ENCODE measurements around the gene PODXL. TPM values are rescaled to one million over a fixed set of nuclear protein-coding genes. Genes with fewer than 3 reads are reported as not detected.

Gene PODXL
- total RNA-seq, 1 experiment from 2014 or later: 44.2 TPM

DNA sequence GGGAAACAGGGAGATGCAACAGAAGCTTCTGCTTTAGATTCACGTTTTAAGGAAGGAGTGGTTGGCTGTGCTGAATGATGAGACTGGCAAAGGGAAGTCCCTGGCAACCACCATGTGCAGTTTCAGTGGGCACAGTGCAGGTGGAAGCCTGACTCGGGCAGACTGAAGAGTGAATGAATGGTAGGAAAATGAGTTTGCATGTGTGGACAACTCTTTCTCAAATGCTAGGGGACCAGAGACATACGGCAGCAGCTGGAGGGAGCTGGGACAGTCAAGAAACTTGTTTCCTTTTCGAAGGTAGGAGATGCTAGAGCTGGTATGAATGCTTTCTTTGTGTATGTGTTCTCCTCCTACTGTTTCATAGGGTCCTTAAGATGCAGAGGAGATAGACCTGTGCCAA lies 29.0 kb downstream of the PODXL start:
- Histone ChIP-seq H3K36me3 (ENCODE audit: low read depth, low read length) (no peaks in the 10 kb centered on the region), H3K9me3 (ENCODE audit: low read length) (no peaks in the 10 kb centered on the region), H3K9me2 (replicated peaks; ENCODE audit: low read length) (no peaks in the 10 kb centered on the region), H3K4me1 (ENCODE audit: insufficient read depth, low read length) (peaks cover 25% of the 10 kb centered on the region), H3K9ac (ENCODE audit: low read length) (no peak overlapping the region), H3K27me3 (ENCODE audit: low read length) (no peaks in the 10 kb centered on the region), H4K20me1 (ENCODE audit: low read length) (no peaks in the 10 kb centered on the region), H3F3A (ENCODE audit: low read length, unreplicated experiment) (no peaks in the 10 kb centered on the region), H3K4me3 (ENCODE audit: low read length) (no peak overlapping the region), H3K4me2 (ENCODE audit: low read length) (no peak overlapping the region), H3K79me2 (ENCODE audit: low read length) (peaks cover 50% of the 10 kb centered on the region), H2AFZ (ENCODE audit: low read length) (no peak overlapping the region), H3K27ac (ENCODE audit: low read length) (no peak overlapping the region)
- DNase-seq (no peak), ATAC-seq (no peak)
- TF ChIP-seq, protein P1, sequence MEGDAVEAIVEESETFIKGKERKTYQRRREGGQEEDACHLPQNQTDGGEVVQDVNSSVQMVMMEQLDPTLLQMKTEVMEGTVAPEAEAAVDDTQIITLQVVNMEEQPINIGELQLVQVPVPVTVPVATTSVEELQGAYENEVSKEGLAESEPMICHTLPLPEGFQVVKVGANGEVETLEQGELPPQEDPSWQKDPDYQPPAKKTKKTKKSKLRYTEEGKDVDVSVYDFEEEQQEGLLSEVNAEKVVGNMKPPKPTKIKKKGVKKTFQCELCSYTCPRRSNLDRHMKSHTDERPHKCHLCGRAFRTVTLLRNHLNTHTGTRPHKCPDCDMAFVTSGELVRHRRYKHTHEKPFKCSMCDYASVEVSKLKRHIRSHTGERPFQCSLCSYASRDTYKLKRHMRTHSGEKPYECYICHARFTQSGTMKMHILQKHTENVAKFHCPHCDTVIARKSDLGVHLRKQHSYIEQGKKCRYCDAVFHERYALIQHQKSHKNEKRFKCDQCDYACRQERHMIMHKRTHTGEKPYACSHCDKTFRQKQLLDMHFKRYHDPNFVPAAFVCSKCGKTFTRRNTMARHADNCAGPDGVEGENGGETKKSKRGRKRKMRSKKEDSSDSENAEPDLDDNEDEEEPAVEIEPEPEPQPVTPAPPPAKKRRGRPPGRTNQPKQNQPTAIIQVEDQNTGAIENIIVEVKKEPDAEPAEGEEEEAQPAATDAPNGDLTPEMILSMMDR (conservative IDR thresholded peaks at IDR 0.05; ENCODE audit: low read depth, low read length): no peak
- TF ChIP-seq EZH2 (IDR thresholded peaks at IDR 0.05; ENCODE audit: low read length, unreplicated experiment): no peak
- ChIA-PET POLR2A (ENCODE audit: unreplicated experiment) (no interaction called here), CTCF (no interaction called here)
- intact Hi-C loops (cut with micrococcal nuclease): no loop called here
- no TSS peak for BruUV-seq (replicated peaks)

DNA sequence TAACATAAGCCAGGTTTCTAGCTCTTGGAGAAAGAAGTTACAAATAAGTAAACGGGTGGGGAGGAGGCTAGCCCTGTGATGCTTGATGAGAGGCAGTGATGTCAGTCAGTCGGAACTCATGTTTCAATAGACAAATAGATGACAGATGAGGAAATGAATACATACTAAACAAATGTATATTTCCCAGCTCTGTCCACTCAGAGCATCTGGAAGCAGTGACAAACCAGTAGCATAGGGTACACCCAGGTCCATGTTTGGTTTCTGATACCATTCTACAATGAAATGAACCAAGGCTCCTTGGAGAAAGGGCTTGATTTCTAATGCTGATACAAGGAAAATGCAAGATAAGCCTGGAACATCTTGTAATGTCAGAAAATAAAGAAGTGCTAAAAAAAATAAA lies 30.6 kb downstream of the PODXL start:
- Histone ChIP-seq H3K27ac (ENCODE audit: low read length) (peak overlapping the region; percentile 60), H3K4me2 (ENCODE audit: low read length) (peak overlapping the region; percentile 45), H3F3A (ENCODE audit: low read length, unreplicated experiment) (no peaks in the 10 kb centered on the region), H3K4me3 (ENCODE audit: low read length) (no peak overlapping the region), H3K36me3 (ENCODE audit: low read depth, low read length) (no peaks in the 10 kb centered on the region), H4K20me1 (ENCODE audit: low read length) (no peaks in the 10 kb centered on the region), H3K79me2 (ENCODE audit: low read length) (peaks cover 60% of the 10 kb centered on the region), H3K9me3 (ENCODE audit: low read length) (no peaks in the 10 kb centered on the region), H3K9me2 (replicated peaks; ENCODE audit: low read length) (no peaks in the 10 kb centered on the region), H3K4me1 (ENCODE audit: insufficient read depth, low read length) (peaks cover 40% of the 10 kb centered on the region), H2AFZ (ENCODE audit: low read length) (no peak overlapping the region), H3K27me3 (ENCODE audit: low read length) (no peaks in the 10 kb centered on the region), H3K9ac (ENCODE audit: low read length) (no peak overlapping the region)
- intact Hi-C loops (cut with micrococcal nuclease): loop anchor here (2.0 kb wide), 1 partner anchor 13 kb away; no protein-coding TSS in a partner anchor
- POLR2A ChIA-PET (ENCODE audit: unreplicated experiment): interaction anchor here (0.6 kb wide), 1 partner anchor 138 kb away, joined by 3 read pairs; no protein-coding TSS in a partner anchor
- BruUV-seq (replicated peaks): no TSS peak
- CTCF ChIA-PET: interaction anchor here (0.6 to 1.0 kb wide), 2 partner anchors 100 to 141 kb away, joined by 3 to 4 read pairs; no protein-coding TSS in a partner anchor
- peak; percentile 77 for DNase-seq
- TF ChIP-seq, protein P1 (conservative IDR thresholded peaks at IDR 0.05; ENCODE audit: low read depth, low read length): no peak
- TF ChIP-seq EZH2 (IDR thresholded peaks at IDR 0.05; ENCODE audit: low read length, unreplicated experiment) (no peak), EZH2phosphoT487 (IDR thresholded peaks at IDR 0.05; ENCODE audit: borderline replicate concordance, low read length) (no peak)
- ATAC-seq: peak; percentile 79

DNA sequence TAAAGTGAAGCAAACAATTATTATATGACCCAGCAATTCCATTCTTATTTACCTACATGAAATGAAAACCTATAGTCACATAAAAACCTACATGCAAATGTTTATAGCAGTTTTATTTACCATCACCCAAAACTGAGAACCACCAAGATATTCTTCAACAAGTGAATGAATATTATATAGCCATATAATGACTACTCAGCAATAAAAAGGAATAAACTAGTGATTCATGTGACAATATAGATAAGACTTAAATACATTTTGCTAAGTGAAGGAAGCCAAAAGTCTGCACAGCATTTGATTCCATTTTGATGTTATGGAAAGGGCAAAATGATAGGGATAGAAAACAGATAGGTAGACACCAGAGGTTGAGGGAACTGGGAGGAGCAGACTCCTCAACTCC lies 31.7 kb downstream of the PODXL start:
- Histone ChIP-seq H3K27me3 (ENCODE audit: low read length) (no peaks in the 10 kb centered on the region), H3K79me2 (ENCODE audit: low read length) (peaks cover 71% of the 10 kb centered on the region), H3K4me1 (ENCODE audit: insufficient read depth, low read length) (peaks cover 40% of the 10 kb centered on the region), H3K4me2 (ENCODE audit: low read length) (no peak overlapping the region), H3K9me3 (ENCODE audit: low read length) (no peaks in the 10 kb centered on the region), H3K9me2 (replicated peaks; ENCODE audit: low read length) (no peaks in the 10 kb centered on the region), H3F3A (ENCODE audit: low read length, unreplicated experiment) (no peaks in the 10 kb centered on the region), H2AFZ (ENCODE audit: low read length) (no peak overlapping the region), H3K36me3 (ENCODE audit: low read depth, low read length) (no peaks in the 10 kb centered on the region), H3K9ac (ENCODE audit: low read length) (no peak overlapping the region), H3K4me3 (ENCODE audit: low read length) (no peak overlapping the region), H4K20me1 (ENCODE audit: low read length) (no peaks in the 10 kb centered on the region), H3K27ac (ENCODE audit: low read length) (no peak overlapping the region)
- intact Hi-C loops (cut with micrococcal nuclease): loop anchor here (2.0 kb wide), 1 partner anchor 14 kb away; no protein-coding TSS in a partner anchor
- BruUV-seq (replicated peaks): no TSS peak
- ATAC-seq (no peak), DNase-seq (no peak)
- ChIA-PET POLR2A (ENCODE audit: unreplicated experiment) (no interaction called here), CTCF (no interaction called here)
- TF ChIP-seq, protein P1 (conservative IDR thresholded peaks at IDR 0.05; ENCODE audit: low read depth, low read length): no peak
- TF ChIP-seq EZH2 (IDR thresholded peaks at IDR 0.05; ENCODE audit: low read length, unreplicated experiment): no peak
- TF ChIP-seq EZH2phosphoT487 (IDR thresholded peaks at IDR 0.05; ENCODE audit: borderline replicate concordance, low read length): no peak
